ENCODE measurements around the gene DISP1. TPM values are rescaled to one million over a fixed set of nuclear protein-coding genes. Genes with fewer than 3 reads are reported as not detected.

Gene DISP1
- polyA plus RNA-seq, 1 experiment, result 6.2 TPM

GRCh38 chr1:222811671-222812070 lies 3.2 kb upstream of the DISP1 start:
- Histone ChIP-seq H3K27me3 (ENCODE audit: control insufficient read depth, insufficient read depth, low read length) (no peaks in the 10 kb centered on the region), H3K36me3 (ENCODE audit: control insufficient read depth, insufficient read depth, low read length) (no peaks in the 10 kb centered on the region), H3K4me3 (ENCODE audit: low read depth, low read length) (no peak overlapping the region)
- TF ChIP-seq CTCF (IDR thresholded peaks at IDR 0.05; ENCODE audit: insufficient read depth, low read depth, low read length), result no peak
- no peak for DNase-seq (ENCODE audit: low read depth)
- ChIA-PET CTCF (interaction anchor here (1.2 kb wide), 1 partner anchor 12 kb away, joined by 3 read pairs; no protein-coding TSS in a partner anchor), POLR2A (no interaction called here)

- POLR2A ChIA-PET, result no interaction called here
- Histone ChIP-seq H3K36me3 (ENCODE audit: control insufficient read depth, insufficient read depth, low read length) (no peaks in the 10 kb centered on the region), H3K27me3 (ENCODE audit: control insufficient read depth, insufficient read depth, low read length) (no peaks in the 10 kb centered on the region), H3K4me3 (ENCODE audit: low read depth, low read length) (no peak overlapping the region)
- no peak for TF ChIP-seq CTCF (IDR thresholded peaks at IDR 0.05; ENCODE audit: insufficient read depth, low read depth, low read length)
- no peak for DNase-seq (ENCODE audit: low read depth)
- CTCF ChIA-PET, result no interaction called here
Measured at GRCh38 chr1:222813866-222814535, 838 bp upstream of the DISP1 start.

GRCh38 chr1:222815440-222815765 lies 564 bp downstream of the DISP1 start:
- Histone ChIP-seq H3K4me3 (ENCODE audit: low read depth, low read length) (peak overlapping the region; percentile 87), H3K36me3 (ENCODE audit: control insufficient read depth, insufficient read depth, low read length) (no peaks in the 10 kb centered on the region), H3K27me3 (ENCODE audit: control insufficient read depth, insufficient read depth, low read length) (no peaks in the 10 kb centered on the region)
- no peak for DNase-seq (ENCODE audit: low read depth)
- CTCF ChIA-PET, result interaction anchor here (0.6 kb wide), 1 partner anchor 20 kb away, joined by 3 read pairs; no protein-coding TSS in a partner anchor
- POLR2A ChIA-PET, result no interaction called here
- TF ChIP-seq CTCF (IDR thresholded peaks at IDR 0.05; ENCODE audit: insufficient read depth, low read depth, low read length), result no peak

GRCh38 chr1:222817529-222817928 lies 2.7 kb downstream of the DISP1 start:
- POLR2A ChIA-PET, result no interaction called here
- TF ChIP-seq CTCF (IDR thresholded peaks at IDR 0.05; ENCODE audit: insufficient read depth, low read depth, low read length), result no peak
- peak; percentile 83 for DNase-seq (ENCODE audit: low read depth)

GRCh38 chr1:222818171-222818570 lies 3.3 kb downstream of the DISP1 start:
- DNase-seq (ENCODE audit: low read depth), result no peak
- no peak for TF ChIP-seq CTCF (IDR thresholded peaks at IDR 0.05; ENCODE audit: insufficient read depth, low read depth, low read length)
- no peaks in the 10 kb centered on the region for H3K27me3 ChIP-seq (ENCODE audit: control insufficient read depth, insufficient read depth, low read length)
- H3K4me3 ChIP-seq (ENCODE audit: low read depth, low read length), result no peak overlapping the region
- CTCF ChIA-PET, result no interaction called here
- POLR2A ChIA-PET, result no interaction called here
- no peaks in the 10 kb centered on the region for H3K36me3 ChIP-seq (ENCODE audit: control insufficient read depth, insufficient read depth, low read length)

More at GRCh38 chr1:222817529-222817928, 2.7 kb downstream of the DISP1 start:
- CTCF ChIA-PET, result interaction anchor here (0.6 to 1.0 kb wide), 2 partner anchors 24 to 263 kb away, joined by 3 to 4 read pairs; no protein-coding TSS in a partner anchor
- H3K4me3 ChIP-seq (ENCODE audit: low read depth, low read length), result no peak overlapping the region
- no peaks in the 10 kb centered on the region for H3K27me3 ChIP-seq (ENCODE audit: control insufficient read depth, insufficient read depth, low read length)
- H3K36me3 ChIP-seq (ENCODE audit: control insufficient read depth, insufficient read depth, low read length), result no peaks in the 10 kb centered on the region
